Liver (tissue), 3 donors: Measurements from ENCODE around the gene FHOD1.

ENCODE experiments used
- CTCF ChIP-seq: fragments of 150-350 bp; IDR thresholded peaks from 2 replicates; pipeline ENCODE4 v1.5.1; 2017; ENCODE audit warnings: improper control_type of control experiment, low read depth, low read length; ENCODE audit not compliant: missing input control
- GABPA ChIP-seq, 2 donors: IDR thresholded peaks in 1 of 2; conservative IDR thresholded peaks in 1 of 2; 2 replicates each; pipeline ENCODE4 v1.6.1; 2016; ENCODE audit warnings: antibody characterized with exemption in 2 of 2, mild to moderate bottlenecking in 1 of 2, moderate library complexity in 1 of 2
- JUND ChIP-seq, 2 donors: IDR thresholded peaks; 2 replicates each; pipeline ENCODE4 v1.6.1; 2016; ENCODE audit warnings: antibody characterized with exemption in 2 of 2
- MAX ChIP-seq: IDR thresholded peaks from 2 replicates; pipeline ENCODE4 v1.6.1; 2016; ENCODE audit warnings: antibody characterized with exemption
- YY1 ChIP-seq: IDR thresholded peaks from 2 replicates; pipeline ENCODE4 v1.6.1; 2016; ENCODE audit warnings: antibody characterized with exemption, mild to moderate bottlenecking
- TF ChIP-seq, protein P1 (sequence below): IDR thresholded peaks from 2 replicates; pipeline ENCODE4 v1.6.1; 2016; ENCODE audit warnings: antibody characterized with exemption
- TF ChIP-seq, protein P2 (sequence below): IDR thresholded peaks from 2 replicates; pipeline ENCODE4 v1.6.1; 2016; ENCODE audit warnings: antibody characterized with exemption
- donor health status: healthy.
- donor health status: healthy.

DNA sequence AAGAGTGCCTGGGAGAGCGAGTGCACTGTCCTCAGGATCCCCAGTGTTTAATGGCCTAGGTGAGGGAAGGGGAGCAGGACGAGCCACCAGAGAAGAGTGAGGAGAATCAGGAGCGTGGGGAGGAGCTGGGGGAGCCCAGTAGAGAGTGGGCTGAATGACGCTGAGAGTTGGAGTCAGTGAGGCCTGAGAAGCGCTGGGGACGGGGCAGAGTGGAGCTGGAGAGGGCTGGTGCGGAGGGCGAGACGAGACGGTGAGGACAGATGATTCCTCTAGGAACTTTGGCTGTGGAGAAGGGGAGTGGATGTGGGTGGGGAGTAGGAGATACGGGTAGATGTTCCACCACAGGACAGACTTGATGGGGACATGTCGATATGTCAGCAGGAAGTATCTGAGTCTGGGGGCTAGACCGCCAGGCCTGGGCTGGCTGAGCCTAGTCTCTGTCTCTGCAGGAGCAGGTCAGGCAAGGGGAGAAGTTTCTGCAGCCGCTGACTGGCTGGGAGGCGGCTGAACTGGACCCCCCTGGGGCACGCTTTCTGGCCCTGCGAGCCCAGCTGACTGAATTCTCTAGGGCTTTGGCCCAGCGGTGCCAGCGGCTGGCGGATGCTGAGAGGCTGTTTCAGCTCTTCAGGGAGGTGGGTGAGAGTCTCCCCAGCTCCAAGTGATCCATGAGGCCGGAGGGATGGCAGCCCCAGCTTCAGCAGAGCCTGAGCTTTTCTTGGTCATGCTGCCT is 36.7 kb upstream of the FHOD1 start:
- TF ChIP-seq CTCF (no peak), MAX (no peak), JUND (IDR thresholded peaks at IDR 0.05) (no peak), YY1 (no peak), GABPA (IDR thresholded peaks at IDR 0.05 in 1 of 2, conservative IDR thresholded peaks at IDR 0.05 in 1 of 2) (no peak)
- TF ChIP-seq, protein P1, sequence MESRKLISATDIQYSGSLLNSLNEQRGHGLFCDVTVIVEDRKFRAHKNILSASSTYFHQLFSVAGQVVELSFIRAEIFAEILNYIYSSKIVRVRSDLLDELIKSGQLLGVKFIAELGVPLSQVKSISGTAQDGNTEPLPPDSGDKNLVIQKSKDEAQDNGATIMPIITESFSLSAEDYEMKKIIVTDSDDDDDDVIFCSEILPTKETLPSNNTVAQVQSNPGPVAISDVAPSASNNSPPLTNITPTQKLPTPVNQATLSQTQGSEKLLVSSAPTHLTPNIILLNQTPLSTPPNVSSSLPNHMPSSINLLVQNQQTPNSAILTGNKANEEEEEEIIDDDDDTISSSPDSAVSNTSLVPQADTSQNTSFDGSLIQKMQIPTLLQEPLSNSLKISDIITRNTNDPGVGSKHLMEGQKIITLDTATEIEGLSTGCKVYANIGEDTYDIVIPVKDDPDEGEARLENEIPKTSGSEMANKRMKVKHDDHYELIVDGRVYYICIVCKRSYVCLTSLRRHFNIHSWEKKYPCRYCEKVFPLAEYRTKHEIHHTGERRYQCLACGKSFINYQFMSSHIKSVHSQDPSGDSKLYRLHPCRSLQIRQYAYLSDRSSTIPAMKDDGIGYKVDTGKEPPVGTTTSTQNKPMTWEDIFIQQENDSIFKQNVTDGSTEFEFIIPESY: no peak
- TF ChIP-seq, protein P2, sequence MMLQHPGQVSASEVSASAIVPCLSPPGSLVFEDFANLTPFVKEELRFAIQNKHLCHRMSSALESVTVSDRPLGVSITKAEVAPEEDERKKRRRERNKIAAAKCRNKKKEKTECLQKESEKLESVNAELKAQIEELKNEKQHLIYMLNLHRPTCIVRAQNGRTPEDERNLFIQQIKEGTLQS: no peak
